BE2C (cell line): Measurements from ENCODE around the gene TMED8.
A peak's percentile ranks its signal among the peaks of the same experiment; 100 is the strongest.
"Not testable (repeated sequence)": the region's sequence is repeated elsewhere in the genome, so short reads cannot be mapped to it uniquely, and the experiment has no call there.

Source experiments
- DNase-seq: peaks from one replicate; pipeline ENCODE4 v3.0.0-alpha.2; 2020
- H3K27me3 ChIP-seq: fragments of 250-450 bp; sonication (Bioruptor Pico); 2 replicates; pipeline ENCODE4 v1.5.1; 2020; ENCODE audit warnings: mild to moderate bottlenecking
- H3K36me3 ChIP-seq: fragments of 250-450 bp; sonication (Bioruptor Pico); 2 replicates; pipeline ENCODE4 v1.5.1; 2020; ENCODE audit warnings: mild to moderate bottlenecking
- H3K4me1 ChIP-seq: fragments of 250-450 bp; sonication (Bioruptor Pico); 2 replicates; pipeline ENCODE4 v1.5.1; 2020
- H3K4me3 ChIP-seq: 2 replicates; pipeline ENCODE4 v1.5.1; 2011; ENCODE audit warnings: low read depth, low read length
- H3K9me3 ChIP-seq: fragments of 250-450 bp; sonication (Bioruptor Pico); 2 replicates; pipeline ENCODE4 v1.5.1; 2020
- TF ChIP-seq, protein P1 (sequence below): IDR thresholded peaks from 2 replicates; pipeline ENCODE4 v1.5.1; 2012; ENCODE audit warnings: mild to moderate bottlenecking, low read depth, low read length

TMED8 gene

DNA sequence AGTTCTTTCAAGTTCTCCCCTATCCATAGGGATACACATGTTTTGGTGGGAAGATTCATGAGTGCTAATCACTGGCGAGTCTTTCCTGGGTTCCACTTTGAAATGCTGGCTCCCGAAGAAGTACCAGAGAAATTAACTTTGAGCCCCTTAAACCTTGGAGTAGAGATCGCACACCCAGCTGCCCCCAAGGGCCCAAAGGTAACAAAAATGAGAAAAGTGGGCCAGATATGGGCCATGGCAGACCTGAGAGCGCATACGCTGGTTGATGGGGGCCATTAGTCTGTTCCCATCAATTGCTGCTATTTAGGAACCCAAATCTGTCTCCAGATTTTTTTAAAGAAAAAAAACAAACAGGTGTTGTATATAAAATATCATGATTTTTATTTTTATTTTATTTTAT, 53.9 kb downstream of the TMED8 start:
- no peaks in the 10 kb centered on the region for H3K27me3 ChIP-seq
- no peaks in the 10 kb centered on the region for H3K9me3 ChIP-seq
- TF ChIP-seq, protein P1, sequence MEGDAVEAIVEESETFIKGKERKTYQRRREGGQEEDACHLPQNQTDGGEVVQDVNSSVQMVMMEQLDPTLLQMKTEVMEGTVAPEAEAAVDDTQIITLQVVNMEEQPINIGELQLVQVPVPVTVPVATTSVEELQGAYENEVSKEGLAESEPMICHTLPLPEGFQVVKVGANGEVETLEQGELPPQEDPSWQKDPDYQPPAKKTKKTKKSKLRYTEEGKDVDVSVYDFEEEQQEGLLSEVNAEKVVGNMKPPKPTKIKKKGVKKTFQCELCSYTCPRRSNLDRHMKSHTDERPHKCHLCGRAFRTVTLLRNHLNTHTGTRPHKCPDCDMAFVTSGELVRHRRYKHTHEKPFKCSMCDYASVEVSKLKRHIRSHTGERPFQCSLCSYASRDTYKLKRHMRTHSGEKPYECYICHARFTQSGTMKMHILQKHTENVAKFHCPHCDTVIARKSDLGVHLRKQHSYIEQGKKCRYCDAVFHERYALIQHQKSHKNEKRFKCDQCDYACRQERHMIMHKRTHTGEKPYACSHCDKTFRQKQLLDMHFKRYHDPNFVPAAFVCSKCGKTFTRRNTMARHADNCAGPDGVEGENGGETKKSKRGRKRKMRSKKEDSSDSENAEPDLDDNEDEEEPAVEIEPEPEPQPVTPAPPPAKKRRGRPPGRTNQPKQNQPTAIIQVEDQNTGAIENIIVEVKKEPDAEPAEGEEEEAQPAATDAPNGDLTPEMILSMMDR, result no peak
- no peak for DNase-seq
- H3K36me3 ChIP-seq, result no peaks in the 10 kb centered on the region
- peaks cover 3% of the 10 kb centered on the region; the same call in 1 of the 2 replicates for H3K4me1 ChIP-seq
- H3K4me3 ChIP-seq, result no peak overlapping the region

DNA sequence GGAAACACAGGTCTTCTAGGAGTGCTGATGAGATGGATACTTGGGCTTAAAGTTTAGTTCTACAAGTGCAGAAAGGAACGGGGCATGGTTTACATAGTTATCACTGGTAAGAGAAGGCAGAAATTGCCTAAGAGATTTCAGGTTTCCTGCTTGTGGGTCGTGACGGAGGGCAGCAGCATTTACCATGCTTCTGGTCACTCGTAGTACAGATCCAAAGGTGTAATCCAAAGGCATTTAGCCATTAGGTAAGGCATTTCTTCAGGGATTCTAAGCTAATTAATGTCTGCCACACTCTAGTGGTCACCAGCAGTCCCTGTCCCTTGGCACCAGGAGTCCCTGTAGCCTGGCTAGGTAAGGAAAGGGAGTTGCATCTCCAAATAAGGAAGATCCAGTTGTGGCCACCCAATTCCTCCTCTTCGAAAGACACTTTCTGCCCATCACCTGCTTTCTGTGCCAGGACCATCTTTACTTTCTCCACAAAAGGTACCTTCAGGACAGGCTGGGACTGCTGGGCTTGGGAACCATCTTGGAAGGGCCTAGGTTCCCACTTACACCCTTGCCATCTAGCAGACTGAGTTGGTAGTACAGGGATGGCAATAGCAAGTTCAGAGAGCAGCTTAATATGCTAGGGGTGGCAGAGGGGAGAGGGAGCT, 54.5 kb downstream of the TMED8 start:
- no peak for DNase-seq
- TF ChIP-seq, protein P1, result 0 out of 2 replicates have a peak, but pooled peaks have one; percentile 5
- H3K4me1 ChIP-seq, result peaks cover 3% of the 10 kb centered on the region; the same call in 1 of the 2 replicates
- H3K4me3 ChIP-seq, result peak overlapping the region; percentile 96
- no peaks in the 10 kb centered on the region for H3K9me3 ChIP-seq
- no peaks in the 10 kb centered on the region for H3K27me3 ChIP-seq
- no peaks in the 10 kb centered on the region for H3K36me3 ChIP-seq

DNA sequence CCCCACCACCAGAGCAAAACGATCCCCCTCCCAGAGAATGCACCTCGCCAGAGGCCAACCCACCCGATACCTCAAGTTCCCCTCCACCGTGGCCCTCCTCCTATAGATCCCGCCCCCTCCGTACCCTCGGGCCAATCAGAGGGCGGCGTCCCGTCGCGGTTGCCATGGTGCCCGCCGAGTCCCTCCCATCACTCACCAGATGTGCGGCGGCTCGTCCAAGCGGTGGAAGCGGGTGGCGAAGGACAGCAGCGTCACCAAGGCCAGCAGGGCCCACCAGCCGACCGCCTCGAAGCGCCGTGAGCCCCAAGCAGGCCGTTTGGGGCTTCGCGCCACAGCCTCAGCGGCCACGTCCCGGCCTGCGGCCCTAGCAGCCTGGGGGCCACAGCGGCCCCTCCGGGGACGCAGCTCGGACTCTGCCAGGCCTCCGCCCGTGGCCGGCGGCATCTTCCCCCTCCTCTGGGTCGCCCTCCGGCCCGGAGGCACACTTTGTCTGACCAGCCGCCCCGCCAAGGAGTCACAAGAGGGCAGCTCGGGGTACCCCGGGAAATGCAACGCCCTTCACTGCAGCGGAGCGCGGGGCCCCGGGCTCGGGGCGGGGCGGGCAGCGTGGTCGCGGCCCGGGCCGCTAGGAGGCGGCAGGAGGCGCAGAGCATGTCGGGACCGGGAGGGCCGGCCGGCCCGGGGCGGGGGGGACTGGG, 56.5 kb downstream of the TMED8 start, which contains the start of gene POMT2:
TSS of gene POMT2 (minus strand) at position 646 of the 698 bp plus-strand sequence. CDS start at position 444, 202 bp downstream.
- TF ChIP-seq, protein P1, result no peak; the same call in none of the 2 replicates
- Histone ChIP-seq H3K4me1 (peaks cover 3% of the 10 kb centered on the region; the same call in 1 of the 2 replicates), H3K36me3 (no peaks in the 10 kb centered on the region)

DNA sequence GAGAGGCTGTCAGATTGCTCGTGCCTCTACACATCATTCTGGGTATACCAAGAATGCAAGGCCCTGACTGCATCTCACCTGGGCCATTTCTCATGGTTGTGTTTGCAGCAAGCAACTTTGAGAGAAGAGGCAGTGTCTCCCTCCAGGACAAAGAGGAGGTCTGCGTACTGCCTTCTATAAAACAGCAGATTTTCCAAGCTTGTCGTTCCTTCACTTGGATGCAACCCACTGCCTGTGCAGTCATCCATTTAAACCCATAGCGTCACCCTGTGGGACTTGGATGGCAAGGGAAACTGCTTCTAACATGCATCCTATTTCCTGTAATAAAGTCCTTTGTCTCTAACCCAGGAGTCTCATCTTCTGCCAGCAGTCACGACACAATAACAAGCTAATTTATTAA, 57.5 kb downstream of the TMED8 start:
- Histone ChIP-seq H3K27me3 (no peaks in the 10 kb centered on the region), H3K4me1 (peaks cover 3% of the 10 kb centered on the region; the same call in 1 of the 2 replicates), H3K36me3 (no peaks in the 10 kb centered on the region), H3K4me3 (peak overlapping the region; percentile 96; the same call in 1 of the 2 replicates), H3K9me3 (no peaks in the 10 kb centered on the region)
- no peak for DNase-seq
- TF ChIP-seq, protein P1, result no peak

More for the DNA sequence above, 56.5 kb downstream of the TMED8 start, which contains the start of gene POMT2:
- Histone ChIP-seq H3K9me3 (no peaks in the 10 kb centered on the region), H3K27me3 (no peaks in the 10 kb centered on the region), H3K4me3 (peak within 1 kb of the TSS; percentile 96)
- peak; percentile 97 for DNase-seq

DNA sequence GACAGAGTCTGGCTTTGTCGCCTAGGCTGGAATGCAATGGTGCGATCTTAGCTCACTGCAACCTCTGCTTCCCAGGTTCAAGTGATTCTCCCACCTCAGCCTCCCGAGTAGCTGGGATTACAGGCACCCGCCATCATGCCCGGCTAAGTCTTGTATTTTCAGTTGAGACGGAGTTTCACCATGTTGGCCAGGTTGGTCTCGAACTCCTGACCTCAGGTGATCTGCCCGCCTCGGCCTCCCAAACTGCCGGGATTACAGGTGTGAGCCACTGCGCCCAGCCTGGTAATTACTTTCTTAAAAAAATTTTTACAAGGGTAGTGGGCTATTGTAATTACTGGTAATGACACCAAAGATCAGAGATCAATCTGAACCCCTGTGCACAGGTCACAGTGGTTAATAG, 58.1 kb downstream of the TMED8 start:
- not testable (repeated sequence) for H3K4me3 ChIP-seq, H3K4me1 ChIP-seq, H3K36me3 ChIP-seq, H3K9me3 ChIP-seq, H3K27me3 ChIP-seq, DNase-seq

DNA sequence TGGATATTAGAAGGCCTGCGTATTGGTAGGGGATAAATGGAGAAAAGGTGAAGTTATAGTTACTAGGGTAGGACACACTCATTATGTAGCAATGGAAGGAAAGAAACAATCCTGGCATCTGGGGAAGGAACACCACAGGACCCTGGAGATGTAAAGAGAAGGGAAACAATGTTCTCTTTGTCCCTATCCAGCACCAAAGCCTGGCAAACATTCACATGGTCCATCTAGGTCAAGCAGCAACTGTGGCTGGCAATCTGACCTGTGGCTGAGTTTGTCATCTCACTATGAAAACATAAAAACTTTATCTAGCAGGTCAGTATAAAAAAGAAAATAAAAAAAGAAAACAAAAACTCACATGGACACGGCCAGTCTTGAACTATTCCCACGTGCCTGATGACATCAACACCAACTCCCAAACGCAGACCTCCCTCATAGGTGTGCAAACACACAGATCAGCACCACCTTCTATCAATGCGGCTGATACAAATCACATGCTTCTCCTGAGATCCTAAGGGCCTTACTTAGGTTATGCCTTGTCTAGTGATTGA, 58.8 kb downstream of the TMED8 start:
- peaks cover 8% of the 10 kb centered on the region; the same call in 1 of the 2 replicates for H3K4me1 ChIP-seq
- H3K9me3 ChIP-seq, result no peaks in the 10 kb centered on the region
- H3K4me3 ChIP-seq, result no peak overlapping the region
- DNase-seq, result no peak
- TF ChIP-seq, protein P1, result no peak
- no peaks in the 10 kb centered on the region for H3K27me3 ChIP-seq
- H3K36me3 ChIP-seq, result no peaks in the 10 kb centered on the region
